GM18867 (cell line): ENCODE measurements around the gene SNCG.
"Not testable (repeated sequence)": the region's sequence is repeated elsewhere in the genome, so short reads cannot be mapped to it uniquely, and the experiment has no call there.

Experiments used
- ATAC-seq: cut with Tn5 transposase; IDR thresholded peaks from one replicate; pipeline ENCODE4 v1.9.1; 2021; ENCODE audit warnings: mild to moderate bottlenecking, moderate library complexity; ENCODE audit not compliant: unreplicated experiment

Gene SNCG

DNA sequence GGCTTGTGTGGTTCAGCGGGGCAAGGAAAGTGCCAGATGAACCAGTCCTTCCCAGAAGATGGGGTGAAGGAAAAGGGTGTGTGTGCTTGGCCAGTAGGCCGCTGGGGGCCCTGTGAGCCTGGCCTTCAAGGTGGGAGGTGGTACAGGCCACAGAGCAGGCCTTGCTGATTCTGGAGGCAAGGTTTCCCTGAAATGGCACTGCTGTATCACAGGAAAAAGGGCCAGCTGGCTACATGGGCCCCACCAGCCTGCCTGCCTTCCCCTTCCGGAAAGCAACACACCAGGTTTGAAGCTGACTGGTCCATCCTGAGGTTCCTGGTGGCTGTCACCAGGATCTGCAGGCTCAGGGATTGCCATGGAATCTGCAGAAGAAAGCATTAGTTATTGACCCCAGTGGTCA is 13.5 kb upstream of the SNCG start:
- no peak for ATAC-seq

DNA sequence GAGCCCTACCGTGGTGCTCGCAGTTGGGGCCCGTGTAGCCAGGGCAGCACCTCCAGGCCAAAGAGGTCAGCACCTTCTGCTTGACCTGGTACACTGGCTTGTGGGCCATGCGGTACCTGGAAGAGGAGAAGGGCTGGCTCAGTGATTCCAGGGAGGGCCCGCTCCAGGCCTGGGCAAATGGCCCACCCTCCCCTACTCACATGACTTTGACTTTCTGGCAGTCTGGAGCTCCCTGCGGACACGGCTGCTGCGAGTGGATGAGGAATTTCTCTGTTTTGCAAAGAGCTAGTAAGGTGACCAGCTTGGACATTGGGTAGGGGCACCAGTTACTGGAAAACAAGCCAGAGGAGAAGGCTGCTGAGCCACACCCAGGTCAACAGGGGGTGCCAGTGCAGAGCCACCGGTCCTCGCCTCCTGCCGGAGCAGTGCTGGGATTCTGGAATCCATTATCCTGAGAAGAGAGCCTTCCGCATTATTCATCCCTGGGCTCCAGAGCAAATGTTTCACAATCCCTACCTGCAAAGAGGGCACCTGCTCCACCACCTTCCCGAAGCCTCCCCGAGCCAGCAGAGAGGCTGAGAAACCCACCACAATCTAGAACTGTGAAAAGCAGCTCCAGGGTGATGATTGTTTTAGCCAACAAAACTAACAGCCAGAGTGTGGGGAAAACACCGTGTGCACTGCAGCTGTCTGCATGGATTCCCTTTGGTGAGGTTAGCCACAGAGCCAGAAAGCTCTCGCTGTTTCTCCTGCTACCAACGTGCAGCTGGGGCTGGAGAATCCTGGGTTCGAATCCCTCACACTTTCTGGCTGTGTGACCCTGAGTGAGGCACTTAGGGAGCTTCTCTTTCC is 12.8 kb upstream of the SNCG start:
- ATAC-seq, result no peak

DNA sequence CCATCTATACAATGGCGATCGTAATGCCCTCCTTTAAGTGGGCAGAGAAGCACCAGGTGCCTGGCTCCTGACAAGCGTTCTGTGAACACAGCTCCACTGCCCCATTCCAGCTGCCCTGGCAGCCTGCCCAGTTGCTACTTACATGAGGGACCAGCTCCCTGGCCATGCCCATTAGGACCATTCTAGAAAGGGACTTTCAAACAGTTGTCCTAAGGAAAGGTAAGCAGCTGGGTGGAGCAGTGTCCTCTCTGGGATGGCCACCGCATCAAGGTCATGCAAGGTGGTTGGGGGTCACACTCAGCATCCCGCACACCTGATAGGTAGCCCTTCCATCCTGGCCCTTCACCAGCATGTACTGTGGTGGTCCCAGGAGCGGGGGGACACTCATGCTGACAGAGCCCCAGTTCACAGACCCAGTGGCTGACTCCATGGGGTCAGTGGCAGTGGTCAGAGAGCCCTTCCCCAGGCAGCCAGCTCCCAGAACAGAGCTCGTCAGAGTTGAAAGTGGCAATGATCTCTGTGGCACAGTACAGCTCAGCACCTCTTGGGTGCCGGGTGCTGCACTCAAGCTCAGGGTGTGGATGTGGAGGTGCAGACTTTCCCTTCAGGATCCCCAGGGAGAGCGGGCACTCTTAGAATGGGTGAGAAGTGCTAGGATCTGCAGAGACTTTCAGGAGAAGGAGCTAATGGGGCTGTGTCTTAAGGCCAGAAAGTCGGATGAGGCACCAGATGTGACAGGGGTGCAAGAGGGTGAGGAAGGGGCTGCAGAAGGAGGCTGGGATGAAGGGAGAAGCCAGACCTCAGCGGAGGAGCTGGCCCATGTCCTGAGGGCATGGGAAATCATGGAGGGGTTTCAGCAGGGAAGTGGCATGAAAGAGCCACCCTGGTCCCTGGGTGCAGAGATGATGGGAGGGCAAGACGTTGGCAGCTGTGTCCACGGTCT is 11.9 kb upstream of the SNCG start:
- ATAC-seq, result no peak

DNA sequence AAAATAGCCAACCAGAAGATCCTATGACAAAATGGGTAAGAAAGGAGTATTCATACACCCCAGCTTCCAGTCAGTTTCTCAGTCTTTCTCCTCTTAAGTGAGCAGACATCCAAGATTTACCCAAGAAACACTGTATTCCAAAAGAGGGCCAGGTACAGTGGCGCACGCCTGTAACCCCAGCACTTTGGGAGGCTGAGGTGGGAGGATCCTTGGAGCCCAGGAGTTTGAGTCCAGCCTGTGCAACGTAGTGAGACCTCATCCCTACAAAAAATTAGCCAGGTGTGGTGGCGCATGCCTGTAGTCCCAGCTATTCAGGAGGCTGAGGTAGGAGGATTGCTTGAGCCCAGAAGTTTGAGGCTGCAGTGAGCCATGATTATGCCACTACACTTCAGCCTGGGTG is 10.6 kb upstream of the SNCG start:
- not testable (repeated sequence) for ATAC-seq

DNA sequence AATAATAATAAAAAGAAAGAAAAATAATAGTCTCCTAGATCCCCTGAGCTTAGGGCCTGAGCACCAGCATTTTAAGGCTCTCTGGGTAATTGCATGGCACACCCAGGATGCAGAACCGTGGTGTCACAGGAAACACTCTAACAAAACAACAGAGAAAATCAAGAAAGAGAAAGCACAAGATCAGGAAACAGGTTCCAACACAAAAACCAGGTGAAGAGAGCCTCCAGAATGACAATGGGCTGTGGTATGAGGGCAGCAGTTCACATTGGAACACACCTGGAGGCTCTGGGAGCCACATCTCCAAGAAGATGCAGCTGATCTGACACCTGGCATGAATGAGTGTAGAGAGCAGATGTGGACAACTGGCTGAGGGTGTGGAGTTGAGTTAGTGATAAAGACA is 8.1 kb upstream of the SNCG start:
- ATAC-seq, result no peak

DNA sequence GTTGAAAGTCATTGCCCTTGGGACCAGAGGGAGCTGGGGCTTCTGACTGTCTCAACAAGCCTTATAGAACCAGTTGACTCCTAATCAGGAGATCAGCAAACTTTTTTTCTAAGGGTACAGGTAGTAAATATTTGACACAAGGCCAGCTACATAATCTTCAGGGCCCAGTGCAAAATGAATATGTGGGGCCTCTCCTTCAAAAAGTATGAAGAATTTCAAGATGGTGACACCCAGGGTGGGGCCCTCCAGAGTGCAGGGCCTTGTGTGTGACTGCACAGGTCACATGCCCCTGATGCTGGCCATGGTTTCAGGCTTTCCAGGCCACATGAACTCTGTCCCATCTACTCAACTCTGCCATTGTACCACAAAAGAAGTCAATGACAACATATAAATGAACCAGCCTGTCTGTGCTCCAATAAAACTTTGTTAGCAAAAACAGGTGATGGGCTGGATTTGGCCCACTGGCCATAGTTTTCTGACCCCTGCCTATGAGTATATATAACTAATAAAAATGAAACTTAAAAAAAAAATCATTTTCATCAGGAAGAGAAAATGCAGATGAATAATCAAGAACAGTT is 7.1 kb upstream of the SNCG start:
- ATAC-seq, result no peak

DNA sequence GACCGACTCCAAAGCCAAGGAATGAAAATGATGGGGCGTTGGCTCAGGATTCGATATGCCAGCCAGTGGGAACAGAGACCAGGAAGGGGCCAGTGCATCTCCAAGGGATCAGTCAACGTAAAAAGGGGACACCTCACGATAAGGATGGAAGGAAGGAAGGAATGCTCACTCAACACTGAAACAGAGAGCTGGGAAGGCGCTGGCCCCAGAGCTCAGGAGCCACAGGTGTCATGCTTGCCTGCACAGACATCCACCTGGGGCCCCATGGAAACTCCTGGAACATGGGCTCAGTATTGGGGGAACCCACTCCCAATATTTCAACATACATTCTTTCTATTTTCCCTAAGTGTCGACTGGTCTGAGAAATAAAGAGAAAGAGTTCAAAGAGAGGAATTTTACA is 6.3 kb upstream of the SNCG start:
- no peak for ATAC-seq

DNA sequence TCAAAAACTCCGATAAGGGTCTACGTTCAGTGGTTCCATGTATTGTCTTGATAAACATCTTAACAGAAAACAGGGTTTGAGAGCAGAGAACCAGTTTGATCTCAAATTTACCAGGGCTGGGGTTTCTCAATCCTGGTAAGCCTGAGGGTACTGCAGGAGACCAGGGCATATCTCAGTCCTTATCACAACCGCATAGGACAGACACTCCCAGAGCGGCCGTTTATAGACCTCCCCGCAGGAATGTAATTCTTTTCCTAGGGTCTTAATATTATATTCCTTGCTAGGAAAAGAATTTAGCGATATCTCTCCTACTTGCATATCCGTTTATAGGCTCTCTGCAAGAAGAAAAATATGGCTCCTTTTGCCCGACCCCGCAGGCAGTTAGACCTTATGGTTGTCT is 5.7 kb upstream of the SNCG start:
- ATAC-seq, result not testable (repeated sequence)

DNA sequence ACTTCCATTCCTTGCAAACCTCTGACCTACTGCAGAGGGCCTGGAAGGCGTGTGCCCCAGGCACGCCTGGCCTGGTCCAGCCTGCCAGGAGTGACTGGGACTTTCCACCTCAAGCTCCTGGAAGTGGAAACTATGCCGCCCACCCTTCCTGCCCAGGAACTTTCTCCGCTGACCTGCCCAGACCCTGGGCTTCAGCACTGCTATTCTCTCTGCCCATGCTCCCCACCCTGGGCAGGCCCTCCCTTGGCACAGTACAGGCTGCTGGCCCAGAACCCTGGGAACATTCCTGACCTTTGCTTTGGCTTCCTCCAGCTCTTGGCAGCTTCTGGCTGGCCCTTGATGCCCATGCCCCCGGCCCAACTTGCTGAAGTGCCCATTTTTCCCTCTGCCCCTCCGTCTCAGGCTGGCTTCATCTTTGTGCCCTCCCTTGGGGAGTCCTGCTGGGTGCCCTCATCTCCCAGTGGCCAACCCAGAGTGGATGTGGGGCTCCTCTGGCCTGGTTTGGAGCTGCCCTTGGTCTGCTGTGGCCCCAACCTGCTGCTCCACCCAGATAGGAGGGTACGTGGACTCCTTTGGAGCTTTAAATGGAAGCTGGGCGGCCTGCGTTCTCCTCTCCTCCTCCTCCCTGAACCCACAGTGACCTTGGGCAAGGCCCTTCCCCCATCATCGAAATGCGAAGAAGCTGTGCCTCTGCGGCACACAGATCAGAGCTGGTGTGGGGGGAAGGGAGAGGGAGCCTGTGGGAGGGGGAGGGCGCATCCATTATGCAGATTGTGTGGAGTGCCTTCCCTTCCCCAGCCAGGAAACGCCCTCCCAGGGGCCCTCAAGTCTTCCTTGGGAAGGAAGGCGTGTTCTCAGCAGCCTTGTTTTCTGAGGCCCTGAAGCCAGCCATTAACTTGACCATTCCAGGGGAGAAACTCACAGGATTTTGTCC is 4.4 kb upstream of the SNCG start:
- ATAC-seq, result no peak

DNA sequence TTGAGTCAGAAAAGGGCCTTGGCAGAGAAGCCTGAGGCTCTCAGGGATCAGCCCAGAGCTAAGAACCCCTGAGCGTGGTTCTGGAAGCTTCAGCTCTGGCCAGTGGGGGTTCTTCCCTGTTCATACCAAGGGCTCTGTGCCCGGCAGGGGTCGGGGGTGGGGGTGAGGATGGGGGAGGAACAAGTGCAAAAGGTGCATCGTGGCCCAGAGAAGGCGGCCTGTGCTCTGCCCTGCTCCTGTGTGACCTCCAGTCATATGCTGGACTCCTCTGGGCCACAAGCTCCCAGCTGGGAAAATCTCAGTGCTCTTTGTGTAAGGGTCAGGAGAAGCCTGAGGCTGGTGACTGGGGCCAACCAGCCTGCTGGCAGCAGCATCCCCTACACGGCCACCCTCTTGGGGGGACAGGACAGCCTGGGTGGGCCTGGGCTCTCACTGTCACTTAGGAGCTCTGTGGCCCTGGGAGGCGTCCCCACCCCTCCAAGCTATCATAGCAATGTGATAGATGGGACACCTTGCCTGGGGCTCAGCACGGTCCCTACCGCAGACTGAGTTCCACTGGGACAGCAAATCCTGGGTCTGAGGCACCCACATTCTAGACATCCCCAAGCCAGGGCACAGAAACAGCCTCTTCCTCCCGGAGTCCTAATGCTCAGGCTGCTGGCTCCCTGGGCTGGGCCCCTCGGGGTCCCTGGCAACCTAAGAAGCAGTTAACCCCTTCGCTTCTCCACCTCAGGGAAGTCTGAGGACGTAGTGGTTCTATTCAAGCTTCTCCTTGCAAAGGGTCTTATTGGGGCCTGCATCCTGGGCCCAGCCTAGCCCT is 3.5 kb upstream of the SNCG start:
- ATAC-seq, result no peak

DNA sequence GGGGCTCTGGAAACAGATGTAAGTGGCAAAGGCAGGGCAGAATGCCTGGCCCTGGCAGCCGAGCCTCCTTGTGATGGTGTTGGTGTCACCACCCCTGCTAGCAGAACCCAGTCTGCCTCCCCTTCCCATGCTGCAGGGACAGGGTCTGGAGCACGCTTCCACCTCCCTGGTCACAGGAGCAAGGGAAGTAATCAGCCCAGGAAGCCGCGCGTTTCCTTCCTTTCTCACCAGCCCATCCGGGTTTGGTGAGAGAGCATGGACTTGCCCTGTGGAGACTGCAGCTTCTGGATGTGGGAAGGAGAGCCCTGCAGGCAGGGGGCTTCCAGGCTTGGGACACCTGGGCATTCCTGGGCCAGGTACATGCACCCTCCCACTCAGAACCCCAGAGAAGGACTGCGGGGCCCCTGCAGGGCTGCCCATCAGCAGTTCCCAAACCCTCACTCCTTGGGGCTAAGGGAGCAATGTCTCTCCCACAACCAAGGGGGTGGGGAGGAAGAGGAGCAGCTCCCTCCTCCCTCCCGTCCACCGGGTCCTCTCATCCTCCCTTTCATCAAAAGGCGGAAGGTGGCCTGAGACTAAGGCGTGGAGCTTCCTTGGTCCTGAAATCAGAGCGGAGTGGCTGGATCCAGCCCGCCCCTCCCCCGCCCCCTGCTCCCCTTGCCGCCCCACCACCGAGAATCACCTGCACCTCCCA is 2.8 kb upstream of the SNCG start:
- no peak for ATAC-seq

DNA sequence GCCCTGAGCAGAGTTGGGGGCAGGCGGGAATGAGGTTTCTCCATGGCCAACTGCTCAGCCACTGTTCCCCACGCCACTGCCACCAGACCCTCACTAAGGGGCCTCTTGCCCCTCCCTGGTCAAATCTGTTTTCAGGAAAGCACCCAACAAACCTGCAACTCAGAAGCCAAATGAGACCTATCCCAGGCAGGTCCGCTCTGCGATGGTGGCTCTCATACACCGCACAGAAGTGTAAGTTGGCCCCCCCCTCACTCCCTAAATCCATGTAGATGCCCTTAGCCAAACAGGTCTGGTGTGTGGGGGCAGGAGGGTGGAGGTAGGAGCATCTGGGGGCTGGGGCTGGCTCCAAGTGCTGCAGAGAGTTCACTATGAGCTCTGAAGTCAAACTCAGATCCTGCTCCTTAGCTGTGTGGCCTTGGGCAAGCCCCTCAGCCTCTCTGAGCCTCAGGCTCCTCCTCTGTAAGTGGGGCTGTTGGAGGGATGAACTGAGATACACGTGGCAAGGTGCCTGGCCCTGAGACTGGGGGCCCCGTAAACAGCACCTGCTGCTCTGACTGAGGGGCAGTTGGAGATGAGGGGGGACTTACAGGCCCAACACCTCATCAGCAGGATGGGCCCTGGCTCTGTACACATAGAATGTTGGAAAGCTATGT is 2.1 kb upstream of the SNCG start:
- no peak for ATAC-seq

DNA sequence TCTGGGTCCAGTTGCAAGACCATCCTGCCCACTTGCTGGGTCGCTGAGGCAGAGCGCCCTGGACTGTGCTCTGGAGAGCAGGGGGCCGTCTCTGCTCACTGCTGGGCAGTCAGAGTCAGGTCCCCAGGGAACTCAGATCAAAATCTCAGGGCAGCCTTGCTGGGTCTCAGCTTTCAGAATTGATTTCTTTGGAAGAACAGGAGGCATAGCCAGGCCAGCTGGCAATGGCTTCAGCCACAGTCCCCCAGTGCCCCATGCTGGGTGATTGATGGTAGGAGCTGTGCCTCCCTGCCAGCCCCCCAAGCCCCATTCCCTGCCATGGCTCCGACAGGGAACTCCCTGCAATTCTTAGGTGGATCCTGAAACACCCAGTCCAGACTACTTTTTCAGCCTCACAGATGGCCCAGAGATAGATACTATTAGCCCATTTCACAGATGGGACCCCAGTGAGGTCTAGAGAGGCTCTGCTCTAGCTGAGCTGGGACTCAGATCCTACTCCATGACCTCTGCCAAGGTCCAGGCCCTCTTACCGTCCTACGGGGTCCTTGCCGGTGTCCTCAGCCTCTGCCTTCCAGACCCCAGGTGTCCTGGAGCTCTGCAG is 1.5 kb upstream of the SNCG start:
- ATAC-seq, result no peak

DNA sequence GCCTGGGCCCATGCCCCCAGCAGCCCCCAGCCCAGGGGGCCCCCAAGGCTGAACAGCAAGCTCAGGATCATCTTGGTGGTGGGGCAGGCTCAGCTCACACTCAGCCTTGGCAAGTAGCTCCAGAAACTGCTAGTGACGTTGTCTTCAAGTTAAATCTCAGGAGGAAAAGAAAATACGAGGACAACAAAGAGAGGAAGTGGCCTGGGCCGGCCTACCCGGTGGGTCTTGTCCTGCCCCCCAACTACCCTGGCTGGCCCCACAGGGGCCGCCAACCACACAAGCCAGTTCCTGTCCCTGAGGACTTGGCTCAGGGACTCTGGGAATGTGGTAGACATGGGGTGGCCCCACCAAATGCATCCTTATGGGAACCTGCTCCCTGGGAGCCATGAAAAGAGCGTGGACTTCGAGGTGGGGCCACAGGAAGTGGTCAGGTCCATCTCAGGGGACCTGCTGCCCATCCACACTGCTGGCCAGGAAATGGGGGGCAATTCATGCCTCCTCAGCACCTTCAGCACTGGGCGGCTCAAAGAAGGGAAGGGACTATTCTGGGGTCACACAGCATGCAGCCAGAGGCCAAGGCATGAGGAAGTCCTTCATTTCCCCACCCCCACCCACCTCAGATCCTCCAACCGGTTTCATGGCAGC is 806 bp upstream of the SNCG start, which contains the start of gene MMRN2:
Gene MMRN2 (minus strand): TSS at position 145 of the 645 bp plus-strand sequence. CDS start 74 bp downstream, at position 71.
- ATAC-seq, result no peak

DNA sequence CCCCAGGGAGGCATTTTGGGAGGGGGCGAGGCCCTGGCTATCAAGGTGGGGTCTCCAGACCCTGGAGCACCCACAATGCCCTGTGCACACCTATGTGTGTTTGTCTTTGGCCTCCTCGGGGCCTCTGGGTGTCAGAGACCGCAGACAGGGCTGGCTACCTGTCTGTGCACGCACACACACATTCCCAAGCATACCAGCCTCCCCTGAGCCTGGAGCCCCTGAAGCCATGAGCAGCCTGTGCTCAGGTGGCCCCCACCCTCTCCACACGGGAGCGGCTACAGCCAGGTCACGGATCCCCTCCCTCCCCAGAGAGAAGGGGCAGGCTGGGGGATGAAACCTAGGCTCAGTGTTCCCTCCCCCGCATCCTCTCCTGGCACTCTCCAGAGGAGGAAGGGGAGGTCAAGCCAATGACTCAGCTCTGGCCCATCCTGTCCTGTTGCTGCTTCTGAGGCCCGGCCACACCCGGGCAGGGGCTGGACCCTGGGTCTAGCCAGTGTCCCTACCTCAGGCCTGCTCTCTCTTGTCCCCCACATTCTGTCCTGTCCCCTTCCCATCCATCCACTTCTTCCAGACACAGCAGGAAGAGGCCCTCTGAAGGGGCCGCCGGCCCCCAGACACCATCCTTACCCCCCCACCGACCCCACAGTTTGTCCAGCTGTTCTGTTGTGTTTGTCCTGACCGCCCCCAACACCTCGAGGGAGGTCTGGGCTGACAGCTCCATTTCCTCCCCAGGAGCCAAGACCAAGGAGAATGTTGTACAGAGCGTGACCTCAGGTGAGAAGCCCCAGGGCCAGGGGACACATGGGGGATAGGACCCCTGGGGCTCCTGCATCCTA is 720 bp downstream of the SNCG start:
- no peak for ATAC-seq

DNA sequence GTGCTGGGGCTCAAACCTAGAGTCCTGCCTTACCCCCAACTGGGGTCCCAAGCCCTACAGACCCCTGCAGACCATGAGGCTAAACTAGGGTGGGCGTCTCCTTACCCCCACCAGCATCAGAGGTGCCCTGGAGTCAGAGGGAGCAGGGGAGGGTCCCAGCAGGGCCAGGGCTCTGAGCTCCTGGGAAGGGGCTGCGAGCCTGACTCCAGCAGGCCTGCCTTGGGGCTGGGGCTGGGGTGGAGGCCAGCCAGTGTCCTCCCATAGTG is 1.3 kb downstream of the SNCG start:
- ATAC-seq, result no peak
